Right lobe of liver (tissue), 4 donors: ENCODE data around the gene IGSF6.

Experiments
- CTCF ChIP-seq, 4 donors: fragments of 200-600 bp in 3 of 4; fragments of 450-650 bp in 1 of 4; IDR thresholded peaks; one replicate each; pipeline versions ENCODE4 v1.5.1 to v1.8.0; 2016 to 2022; ENCODE audit warnings: antibody characterized with exemption in 4 of 4, mild to moderate bottlenecking in 2 of 4
- POLR2A ChIP-seq: fragments of 450-650 bp; IDR thresholded peaks from one replicate; pipeline ENCODE4 v1.6.1; 2017; ENCODE audit warnings: antibody characterized with exemption, mild to moderate bottlenecking
- donor health status: DM: no; HTN: no; CAD: no.
- donor health status: DM: no; HTN: no; CAD: no.
- donor health status: DM: no; HTN: yes; CAD: no.

- TF ChIP-seq CTCF (IDR thresholded peaks at IDR 0.05) (no peak), POLR2A (no peak)
These were observed 44.6 kb upstream of the IGSF6 start for GRCh38 chr16:21697032-21697431.
